ENCODE data around the gene RGS19.
A peak's percentile ranks its signal among the peaks of the same experiment; 100 is the strongest.

RGS19 gene

DNA sequence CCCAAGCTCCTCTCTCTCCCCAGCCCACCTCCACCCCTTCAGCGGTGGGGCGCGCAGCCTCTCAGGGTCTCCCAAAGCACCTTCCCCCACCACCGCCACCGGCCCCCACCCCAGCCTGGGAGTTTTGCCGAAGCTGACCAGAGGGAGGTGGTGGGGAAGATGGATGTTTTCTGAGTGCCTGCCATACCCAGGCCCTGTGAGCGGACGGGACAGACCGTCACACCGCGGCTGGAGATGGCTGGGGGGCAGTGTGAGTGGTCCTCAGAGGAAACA is 37.6 kb downstream of the RGS19 start:
- H3K9me3 Mint-ChIP-seq, result no peaks in the 10 kb centered on the region
- H3K4me3 Mint-ChIP-seq, result no peak overlapping the region
- no peak overlapping the region for H3K27ac Mint-ChIP-seq
- H3K4me1 Mint-ChIP-seq, result peaks cover 30% of the 10 kb centered on the region
- H3K27me3 Mint-ChIP-seq (ENCODE audit: low read depth, poor library complexity), result peaks cover 93% of the 10 kb centered on the region
- no peak for TF ChIP-seq CTCF (IDR thresholded peaks at IDR 0.05)
- no peak for DNase-seq
- no peaks in the 10 kb centered on the region for H3K36me3 Mint-ChIP-seq (ENCODE audit: low read depth)

GRCh38 chr20:64041040-64041780 is 38.1 kb downstream of the RGS19 start:
- H3K36me3 Mint-ChIP-seq (ENCODE audit: low read depth), result no peaks in the 10 kb centered on the region
- no peak overlapping the region for H3K27ac Mint-ChIP-seq
- H3K27me3 Mint-ChIP-seq (ENCODE audit: low read depth, poor library complexity), result peaks cover 92% of the 10 kb centered on the region
- H3K9me3 Mint-ChIP-seq, result no peaks in the 10 kb centered on the region
- no peak overlapping the region for H3K4me3 Mint-ChIP-seq
- no peak for DNase-seq
- peaks cover 30% of the 10 kb centered on the region for H3K4me1 Mint-ChIP-seq
- no peak for TF ChIP-seq CTCF (IDR thresholded peaks at IDR 0.05)

DNA sequence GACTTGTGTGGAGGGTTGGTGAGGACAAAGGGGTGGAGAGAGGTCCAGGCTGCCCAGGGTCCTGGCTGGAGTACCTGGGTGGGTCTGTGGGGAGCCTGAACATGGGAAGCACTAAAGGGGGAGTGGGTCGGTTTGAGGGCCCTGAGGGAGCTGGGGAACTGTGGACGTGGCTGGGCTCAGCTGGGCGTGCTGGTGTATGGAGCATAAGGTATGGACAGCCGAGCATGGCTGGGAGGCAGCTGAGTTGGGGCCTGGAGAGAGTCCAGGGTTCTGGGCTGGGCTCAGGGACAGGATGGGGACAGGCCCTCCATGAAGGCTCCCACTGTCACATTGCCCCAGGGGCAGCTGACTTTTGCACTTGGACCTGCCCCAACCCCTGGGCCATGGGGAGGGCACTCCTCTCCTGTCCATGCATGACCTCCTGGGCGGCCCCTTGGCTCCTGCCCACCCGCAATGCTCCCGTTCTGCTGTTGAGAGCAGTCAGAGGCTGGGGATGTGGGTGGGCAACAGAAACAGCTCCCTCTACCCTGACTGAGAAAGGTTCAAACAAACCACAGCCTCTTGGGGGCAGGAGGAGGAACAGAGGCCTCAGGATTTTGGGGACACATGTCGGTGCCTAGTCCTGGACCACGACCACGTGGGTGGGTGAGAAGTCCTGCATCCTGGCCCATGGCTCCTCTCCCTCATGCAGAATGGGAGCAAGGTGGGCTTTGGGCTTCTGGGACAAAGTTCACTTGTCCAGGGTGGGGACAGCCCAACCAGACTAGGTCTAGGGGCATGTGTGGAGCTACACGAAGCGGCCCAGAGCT is 38.9 kb downstream of the RGS19 start:
- no peak overlapping the region for H3K27ac Mint-ChIP-seq
- peaks cover 84% of the 10 kb centered on the region for H3K27me3 Mint-ChIP-seq (ENCODE audit: low read depth, poor library complexity)
- H3K9me3 Mint-ChIP-seq, result no peaks in the 10 kb centered on the region
- no peak for DNase-seq
- H3K4me3 Mint-ChIP-seq, result peak overlapping the region; percentile 48
- no peak for TF ChIP-seq CTCF (IDR thresholded peaks at IDR 0.05)
- peaks cover 31% of the 10 kb centered on the region for H3K4me1 Mint-ChIP-seq
- no peaks in the 10 kb centered on the region for H3K36me3 Mint-ChIP-seq (ENCODE audit: low read depth)

- peaks cover 2% of the 10 kb centered on the region for H3K36me3 Mint-ChIP-seq (ENCODE audit: low read depth)
- peak overlapping the region; percentile 67 for H3K4me3 Mint-ChIP-seq
- peaks cover 40% of the 10 kb centered on the region for H3K4me1 Mint-ChIP-seq
- TF ChIP-seq CTCF (IDR thresholded peaks at IDR 0.05), result no peak
- no peak for DNase-seq
- peaks cover 76% of the 10 kb centered on the region for H3K27me3 Mint-ChIP-seq (ENCODE audit: low read depth, poor library complexity)
- no peaks in the 10 kb centered on the region for H3K9me3 Mint-ChIP-seq
- no peak overlapping the region for H3K27ac Mint-ChIP-seq
Measured at GRCh38 chr20:64039293-64040160, 39.8 kb downstream of the RGS19 start.

DNA sequence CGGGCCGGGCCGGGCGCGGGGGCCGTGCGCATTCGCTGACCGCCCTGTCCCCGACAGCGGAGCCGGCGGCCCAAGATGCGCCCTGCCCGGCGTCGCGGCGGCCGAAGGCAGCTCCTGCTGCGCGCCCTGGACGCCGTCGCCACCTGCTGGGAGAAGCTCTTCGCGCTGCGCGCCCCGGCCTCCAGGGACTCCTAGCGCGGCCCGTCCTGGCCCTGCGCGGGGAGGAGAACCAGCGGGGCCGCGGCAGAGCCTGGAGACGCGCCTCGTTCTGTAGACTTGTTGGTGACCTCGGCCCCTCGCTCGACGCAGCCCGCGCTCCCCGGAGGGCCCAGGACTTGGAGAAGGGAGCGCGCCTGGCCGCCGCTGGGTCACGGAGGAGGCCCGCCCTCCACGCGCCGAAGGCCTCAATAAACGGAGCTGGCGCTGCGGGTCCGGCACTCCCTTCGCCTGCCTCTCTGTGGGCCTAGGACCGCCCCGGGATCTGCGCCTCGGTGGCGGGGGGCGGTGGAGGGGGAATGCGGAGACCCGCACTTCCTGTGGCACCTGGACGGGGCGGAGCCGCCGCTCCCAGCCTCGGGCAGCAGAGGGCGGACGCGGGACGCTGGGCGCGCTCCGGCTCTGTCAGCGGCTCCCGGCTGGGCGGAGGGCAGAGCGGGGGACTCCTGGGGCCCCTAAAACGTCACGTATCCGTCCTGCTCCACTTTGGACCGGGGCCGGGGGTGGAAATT is 40.6 kb downstream of the RGS19 start:
- Mint-ChIP-seq H3K9me3 (no peaks in the 10 kb centered on the region), H3K4me1 (peaks cover 45% of the 10 kb centered on the region), H3K27me3 (ENCODE audit: low read depth, poor library complexity) (peaks cover 70% of the 10 kb centered on the region), H3K36me3 (ENCODE audit: low read depth) (peaks cover 10% of the 10 kb centered on the region), H3K4me3 (peak overlapping the region; percentile 67), H3K27ac (no peak overlapping the region)
- DNase-seq, result peak; percentile 88
- peak; percentile 62 for TF ChIP-seq CTCF (IDR thresholded peaks at IDR 0.05)

Data from nephron progenitor cell (in vitro differentiated cells).